H9 (cell line): ENCODE data around the gene ROBO2. TPM values are rescaled to one million over a fixed set of nuclear protein-coding genes. Genes with fewer than 3 reads are reported as not detected.

Experiments used
- DNase-seq: peaks from one replicate; pipeline ENCODE4 v3.0.0-alpha.2; 2017
- H2AFZ ChIP-seq: one replicate; pipeline ENCODE4 v1.6.1; 2013; ENCODE audit warnings: mild to moderate bottlenecking, low read length, control low read depth, moderate library complexity
- H2AK5ac ChIP-seq: 2 replicates; pipeline ENCODE4 v1.6.1; 2013; ENCODE audit warnings: low read length, control low read depth, mixed read lengths; ENCODE audit not compliant: insufficient read length
- H2BK120ac ChIP-seq: one replicate; pipeline ENCODE4 v1.6.1; 2013; ENCODE audit warnings: low read depth, mild to moderate bottlenecking, low read length, control low read depth, inconsistent platforms; ENCODE audit not compliant: poor library complexity, severe bottlenecking
- H2BK12ac ChIP-seq: 2 replicates; pipeline ENCODE4 v1.6.1; 2013; ENCODE audit warnings: low read length, control low read depth, mixed read lengths, low read depth; ENCODE audit not compliant: insufficient read length
- H2BK15ac ChIP-seq: 2 replicates; pipeline ENCODE4 v1.6.1; 2013; ENCODE audit warnings: low read depth, low read length, control low read depth
- H2BK20ac ChIP-seq: one replicate; pipeline ENCODE4 v1.6.1; 2013; ENCODE audit warnings: low read depth, mild to moderate bottlenecking, low read length, control low read depth, inconsistent platforms; ENCODE audit not compliant: poor library complexity, severe bottlenecking
- H2BK5ac ChIP-seq: 2 replicates; pipeline ENCODE4 v1.6.1; 2013; ENCODE audit warnings: low read length, control low read depth, mixed read lengths; ENCODE audit not compliant: insufficient read length
- H3K14ac ChIP-seq: 2 replicates; pipeline ENCODE4 v1.6.1; 2013; ENCODE audit warnings: low read length, control low read depth; ENCODE audit not compliant: insufficient read depth
- H3K18ac ChIP-seq: 2 replicates; pipeline ENCODE4 v1.6.1; 2013; ENCODE audit warnings: low read depth, mild to moderate bottlenecking, mixed read lengths, low read length, control low read depth; ENCODE audit not compliant: insufficient read length
- H3K23ac ChIP-seq: 2 replicates; pipeline ENCODE4 v1.6.1; 2013; ENCODE audit warnings: low read length, control low read depth, mixed read lengths, low read depth; ENCODE audit not compliant: insufficient read length
- H3K23me2 ChIP-seq: 2 replicates; pipeline ENCODE4 v1.6.1; 2013; ENCODE audit warnings: low read depth, mild to moderate bottlenecking, mixed read lengths, low read length, control low read depth; ENCODE audit not compliant: insufficient read length, poor library complexity, severe bottlenecking
- H3K27ac ChIP-seq: 2 replicates; pipeline ENCODE4 v1.5.1; 2013; ENCODE audit warnings: low read length, control low read depth, mixed read lengths, low read depth; ENCODE audit not compliant: insufficient read length
- H3K27me3 ChIP-seq: 2 replicates; pipeline ENCODE4 v1.6.1; 2013; ENCODE audit warnings: low read length, control low read depth, inconsistent platforms; ENCODE audit not compliant: insufficient read depth
- H3K4ac ChIP-seq: 2 replicates; pipeline ENCODE4 v1.6.1; 2013; ENCODE audit warnings: low read depth, mild to moderate bottlenecking, control low read depth, inconsistent platforms, low read length, moderate library complexity
- H3K4me1 ChIP-seq: 2 replicates; pipeline ENCODE4 v1.6.1; 2013; ENCODE audit warnings: low read length, control low read depth, inconsistent platforms; ENCODE audit not compliant: insufficient read depth
- H3K4me2 ChIP-seq: 2 replicates; pipeline ENCODE4 v1.6.1; 2013; ENCODE audit warnings: low read length, control low read depth, mixed read lengths; ENCODE audit not compliant: insufficient read length, insufficient read depth
- H3K56ac ChIP-seq: 2 replicates; pipeline ENCODE4 v1.6.1; 2013; ENCODE audit warnings: low read depth, mild to moderate bottlenecking, mixed read lengths, low read length, control low read depth; ENCODE audit not compliant: insufficient read length
- H3K79me1 ChIP-seq: 2 replicates; pipeline ENCODE4 v1.6.1; 2013; ENCODE audit warnings: low read depth, mild to moderate bottlenecking, moderate library complexity, low read length, control low read depth, inconsistent platforms; ENCODE audit not compliant: insufficient read depth, poor library complexity, severe bottlenecking
- H3K79me2 ChIP-seq: 2 replicates; pipeline ENCODE4 v1.6.1; 2013; ENCODE audit warnings: low read length, control low read depth, inconsistent platforms; ENCODE audit not compliant: insufficient read depth
- H3K9ac ChIP-seq: 2 replicates; pipeline ENCODE4 v1.6.1; 2013; ENCODE audit warnings: low read length, control low read depth, mixed read lengths; ENCODE audit not compliant: insufficient read length; ENCODE audit errors: extremely low read depth
- H3K9me3 ChIP-seq: one replicate; pipeline ENCODE4 v1.6.1; 2013; ENCODE audit warnings: low read depth, low read length, inconsistent platforms; ENCODE audit not compliant: control insufficient read depth
- H3T11ph ChIP-seq: one replicate; pipeline ENCODE4 v1.6.1; 2013; ENCODE audit warnings: mild to moderate bottlenecking, low read length, control low read depth, inconsistent platforms
- H4K20me1 ChIP-seq: one replicate; pipeline ENCODE4 v1.6.1; 2013; ENCODE audit not compliant: control insufficient read depth, insufficient read length, insufficient read depth
- H4K5ac ChIP-seq: 2 replicates; pipeline ENCODE4 v1.6.1; 2013; ENCODE audit warnings: low read depth, mild to moderate bottlenecking, mixed read lengths, low read length, control low read depth; ENCODE audit not compliant: insufficient read length
- H4K8ac ChIP-seq: replicated peaks from 2 replicates; pipeline ENCODE4 v1.6.1; 2013; ENCODE audit warnings: low read length, control low read depth, mixed read lengths, low read depth; ENCODE audit not compliant: insufficient read length
- H4K91ac ChIP-seq: 2 replicates; pipeline ENCODE4 v1.6.1; 2013; ENCODE audit warnings: low read depth, mild to moderate bottlenecking, moderate library complexity, mixed read lengths, low read length, control low read depth; ENCODE audit not compliant: insufficient read length
- H3K27ac Mint-ChIP-seq, 3 experiments: 2 replicates in 2 of 3; 3 replicates in 1 of 3; pipeline ENCODE4 v1.8.0; 2020 to 2021; ENCODE audit warnings: mixed read lengths in 3 of 3, mild to moderate bottlenecking in 1 of 3, moderate library complexity in 1 of 3
- H3K27me3 Mint-ChIP-seq: 2 replicates; pipeline ENCODE4 v1.8.0; 2021; ENCODE audit warnings: low read depth, mild to moderate bottlenecking, moderate library complexity, mixed read lengths
- H3K36me3 Mint-ChIP-seq, 3 experiments: 2 replicates in 2 of 3; 3 replicates in 1 of 3; pipeline ENCODE4 v1.8.0; 2020 to 2021; ENCODE audit warnings: low read depth in 3 of 3, mixed read lengths in 3 of 3; ENCODE audit not compliant: insufficient read depth in 1 of 3
- H3K4me1 Mint-ChIP-seq, 2 experiments: 2 replicates each; pipeline ENCODE4 v1.8.0; 2020; ENCODE audit warnings: mixed read lengths in 2 of 2
- H3K4me3 Mint-ChIP-seq, 2 experiments: 2 replicates in 1 of 2; 3 replicates in 1 of 2; pipeline ENCODE4 v1.8.0; 2020 to 2021; ENCODE audit warnings: mild to moderate bottlenecking in 2 of 2, mixed read lengths in 2 of 2, moderate library complexity in 1 of 2
- H3K9me3 Mint-ChIP-seq, 2 experiments: 2 replicates in 1 of 2; 3 replicates in 1 of 2; pipeline ENCODE4 v1.8.0; 2020; ENCODE audit warnings: mild to moderate bottlenecking in 2 of 2, mixed read lengths in 2 of 2, moderate library complexity in 1 of 2
- WGBS: extraction: QIAGEN DNeasy Blood & Tissue Kit; methylation state at CpG from one replicate; pipeline ENCODE4 v1.1.7; 2013; ENCODE audit warnings: missing lambda C conversion rate, low lambda C conversion rate, mixed read lengths; ENCODE audit not compliant: insufficient read length; ENCODE audit errors: extremely low coverage; 5-methylcytosine and 5-hydroxymethylcytosine counted together
- total RNA-seq: library from RNA; stranded (reverse); gene quantifications from 2 replicates; pipeline ENCODE4 v1.2.1, GENCODE V29; 2021
- TF ChIP-seq, protein P1 (sequence below): fragments of 200-600 bp; sonication (generic); conservative IDR thresholded peaks from 3 replicates; pipeline ENCODE4 v1.8.0; 2021; ENCODE audit warnings: antibody characterized with exemption, mild to moderate bottlenecking

The ROBO2 gene
- total RNA-seq, 1 experiment from 2014 or later: 2.3 TPM

DNA sequence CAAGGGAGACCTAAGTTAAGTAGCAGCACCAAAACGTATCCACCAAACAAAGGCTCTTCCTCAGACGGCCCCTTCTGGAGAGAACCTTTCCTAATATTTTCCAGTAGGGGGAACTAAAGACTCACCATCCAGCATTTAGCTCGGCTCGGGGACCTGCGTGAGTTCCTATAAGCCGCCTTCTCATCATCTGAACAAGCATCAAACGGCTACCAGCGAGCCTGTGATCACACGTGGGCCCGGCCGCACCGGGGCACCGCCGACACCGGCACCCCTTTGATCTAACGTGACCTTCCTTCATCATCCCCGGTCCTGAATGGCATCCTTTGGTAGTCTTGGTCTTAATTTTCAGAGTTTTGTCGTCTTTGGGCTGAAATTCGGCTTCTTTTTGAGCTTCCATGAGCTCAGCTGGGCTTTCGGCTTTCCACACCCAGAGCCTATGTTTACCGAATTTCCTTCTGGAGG, 1.4 kb upstream of the ROBO2 start:
- no CpG with 5 or more reads among the region's 21 CpGs for WGBS
- no peak overlapping the region for H2BK5ac ChIP-seq
- H3K4me1 ChIP-seq: peaks cover 5% of the 10 kb centered on the region; the same call in 1 of the 2 replicates
- H4K20me1 ChIP-seq: no peaks in the 10 kb centered on the region
- H3K27me3 Mint-ChIP-seq: peaks cover 36% of the 10 kb centered on the region
- H3K79me2 ChIP-seq: 0 out of 2 replicates have a peak, but pooled peaks cover 2% of the 10 kb centered on the region
- H3K56ac ChIP-seq: no peak overlapping the region
- no peak overlapping the region for H4K91ac ChIP-seq
- no peak overlapping the region for H3K27ac ChIP-seq
- H3K9me3 Mint-ChIP-seq: no peaks in the 10 kb centered on the region
- H3K18ac ChIP-seq: no peak overlapping the region
- H3K4me3 Mint-ChIP-seq: peak overlapping the region; percentile 84 to 95
- H3K9me3 ChIP-seq: no peaks in the 10 kb centered on the region
- no peak overlapping the region; the same call in 1 of the 2 replicates for H3K14ac ChIP-seq
- peak; percentile 85 for DNase-seq
- no peak overlapping the region for H3K9ac ChIP-seq
- H3K27ac Mint-ChIP-seq: peak overlapping the region in 1 of 3 experiments; percentile 73; a peak in 1 of 7 replicates
- H3T11ph ChIP-seq: no peak overlapping the region
- H2BK12ac ChIP-seq: no peak overlapping the region
- peak overlapping the region; percentile 96 for H3K4me2 ChIP-seq
- no peak overlapping the region for H2AK5ac ChIP-seq
- peaks cover 5% of the 10 kb centered on the region for H3K27me3 ChIP-seq
- H3K23me2 ChIP-seq: peaks cover 14% of the 10 kb centered on the region
- H4K5ac ChIP-seq: no peak overlapping the region
- H3K79me1 ChIP-seq: no peaks in the 10 kb centered on the region
- H2AFZ ChIP-seq: no peak overlapping the region
- no peak overlapping the region for H2BK120ac ChIP-seq
- no peak overlapping the region for H4K8ac ChIP-seq
- no peak overlapping the region for H3K23ac ChIP-seq
- H2BK20ac ChIP-seq: no peak overlapping the region
- H3K4me1 Mint-ChIP-seq: peaks cover 19 to 20% of the 10 kb centered on the region in 2 experiments
- no peaks in the 10 kb centered on the region for H3K36me3 Mint-ChIP-seq
- TF ChIP-seq, protein P1, sequence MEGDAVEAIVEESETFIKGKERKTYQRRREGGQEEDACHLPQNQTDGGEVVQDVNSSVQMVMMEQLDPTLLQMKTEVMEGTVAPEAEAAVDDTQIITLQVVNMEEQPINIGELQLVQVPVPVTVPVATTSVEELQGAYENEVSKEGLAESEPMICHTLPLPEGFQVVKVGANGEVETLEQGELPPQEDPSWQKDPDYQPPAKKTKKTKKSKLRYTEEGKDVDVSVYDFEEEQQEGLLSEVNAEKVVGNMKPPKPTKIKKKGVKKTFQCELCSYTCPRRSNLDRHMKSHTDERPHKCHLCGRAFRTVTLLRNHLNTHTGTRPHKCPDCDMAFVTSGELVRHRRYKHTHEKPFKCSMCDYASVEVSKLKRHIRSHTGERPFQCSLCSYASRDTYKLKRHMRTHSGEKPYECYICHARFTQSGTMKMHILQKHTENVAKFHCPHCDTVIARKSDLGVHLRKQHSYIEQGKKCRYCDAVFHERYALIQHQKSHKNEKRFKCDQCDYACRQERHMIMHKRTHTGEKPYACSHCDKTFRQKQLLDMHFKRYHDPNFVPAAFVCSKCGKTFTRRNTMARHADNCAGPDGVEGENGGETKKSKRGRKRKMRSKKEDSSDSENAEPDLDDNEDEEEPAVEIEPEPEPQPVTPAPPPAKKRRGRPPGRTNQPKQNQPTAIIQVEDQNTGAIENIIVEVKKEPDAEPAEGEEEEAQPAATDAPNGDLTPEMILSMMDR: peak; percentile 86
- no peak overlapping the region for H3K4ac ChIP-seq
- H2BK15ac ChIP-seq: no peak overlapping the region
